Measurements from ENCODE around the gene TMEM270.

GRCh38 chr7:73831584-73831833, 29.4 kb upstream of the TMEM270 start:
- no peak for TF ChIP-seq CEBPB (IDR thresholded peaks at IDR 0.05)
- TF ChIP-seq POLR2A (IDR thresholded peaks at IDR 0.05; ENCODE audit: low read length) = no peak
